CD4-positive, alpha-beta T cell treated with Interleukin-12 subunit alpha and Interleukin-12 subunit beta, for 1 hour (primary cell): ENCODE results near the gene HMGXB3.
"Not testable (repeated sequence)": the region's sequence is repeated elsewhere in the genome, so short reads cannot be mapped to it uniquely, and the experiment has no call there.

Source experiments
- DNase-seq: peaks from one replicate; pipeline ENCODE4 v3.0.0-alpha.2; 2020

Gene HMGXB3

DNA sequence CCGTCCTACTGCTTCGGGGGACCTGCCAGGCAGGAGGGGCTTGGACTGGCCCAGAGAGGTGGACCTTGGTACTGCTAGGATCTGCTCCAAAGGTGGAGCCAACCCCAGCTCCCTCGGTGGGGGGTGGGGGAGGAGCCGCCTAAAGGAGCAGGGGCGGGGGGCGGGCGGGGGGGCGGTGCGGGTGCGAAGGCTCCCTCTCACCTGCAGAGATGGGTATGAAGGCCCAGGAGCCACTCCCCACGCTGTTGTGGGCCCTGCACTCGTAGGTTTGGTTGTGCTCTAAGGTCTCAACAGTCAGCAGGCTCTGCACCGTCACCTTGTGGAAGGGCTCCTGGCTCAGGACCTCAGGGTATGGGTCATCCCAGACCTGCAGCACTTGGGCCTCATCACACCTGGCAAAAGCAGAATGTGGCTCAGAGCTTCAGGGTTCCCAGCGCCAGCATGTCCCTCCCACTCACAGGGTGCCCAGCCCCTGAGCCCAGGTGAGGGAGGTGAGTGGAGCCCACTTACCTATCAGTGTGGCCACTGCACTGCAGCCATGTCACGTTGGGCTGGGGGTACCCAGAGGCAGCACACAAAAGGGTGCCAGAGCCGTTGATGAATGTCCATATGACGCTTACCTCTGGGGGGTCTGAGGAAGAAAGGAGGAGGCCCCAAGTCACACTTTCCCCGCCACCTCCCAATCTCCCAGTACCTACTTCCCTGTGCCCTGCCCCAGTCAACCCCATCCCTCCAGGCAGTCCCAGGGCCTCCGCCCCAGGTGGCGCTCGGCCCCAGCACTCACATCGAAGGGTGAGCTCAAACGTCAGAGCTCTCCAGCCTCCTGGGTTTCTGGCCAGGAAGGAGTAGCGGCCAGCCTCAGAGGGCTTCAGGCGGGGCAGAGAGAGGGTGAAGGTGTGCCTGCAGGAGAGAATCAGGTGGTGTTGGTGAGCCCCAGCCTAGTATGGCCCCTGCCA, 69.4 kb downstream of the HMGXB3 start:
- DNase-seq: no peak

DNA sequence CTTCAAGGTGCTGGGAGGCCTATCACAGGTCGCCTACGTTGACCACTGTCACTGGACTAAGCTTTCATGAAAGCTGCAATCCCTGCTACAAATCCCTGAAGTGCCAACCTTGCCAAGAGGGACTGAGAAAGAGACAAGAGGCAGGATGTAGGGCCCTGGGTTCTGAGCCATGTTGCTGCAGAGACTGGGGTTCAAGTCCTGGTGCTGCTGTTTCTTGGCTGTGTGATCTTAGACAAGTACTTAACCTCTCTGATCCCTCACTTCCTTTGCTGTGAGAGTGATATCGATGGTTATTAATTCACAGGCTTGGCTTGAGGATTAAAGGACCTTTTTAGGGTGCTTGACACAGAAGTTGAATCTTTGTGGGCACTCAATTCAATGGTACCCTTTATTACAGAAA, 70.3 kb downstream of the HMGXB3 start:
- no peak for DNase-seq

DNA sequence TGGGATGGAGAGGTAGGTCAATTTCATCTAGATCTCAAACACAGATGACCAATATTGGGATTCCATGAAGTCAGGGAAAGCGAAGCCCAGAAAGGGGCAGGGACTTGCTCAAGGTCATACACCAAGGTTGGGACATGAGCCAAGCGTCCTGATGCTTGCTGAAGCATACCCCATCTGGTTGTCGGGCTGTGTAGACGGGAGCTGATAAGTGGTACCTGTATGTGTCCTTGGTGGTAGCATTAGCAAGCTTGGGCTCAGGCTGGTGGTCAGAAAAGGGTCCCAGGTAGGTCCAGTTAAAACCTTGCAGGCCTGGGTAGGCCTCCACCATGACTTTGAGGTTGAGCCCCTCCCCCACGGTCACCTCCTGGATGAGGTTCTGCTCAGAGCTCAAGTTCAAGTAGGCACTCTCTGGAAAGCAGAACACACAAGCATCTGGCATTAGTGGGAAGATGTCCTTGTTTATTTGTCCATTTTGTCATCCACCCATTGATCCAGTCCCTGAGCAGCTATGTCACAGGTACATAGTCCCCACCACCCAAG, 72.6 kb downstream of the HMGXB3 start:
- DNase-seq: no peak

DNA sequence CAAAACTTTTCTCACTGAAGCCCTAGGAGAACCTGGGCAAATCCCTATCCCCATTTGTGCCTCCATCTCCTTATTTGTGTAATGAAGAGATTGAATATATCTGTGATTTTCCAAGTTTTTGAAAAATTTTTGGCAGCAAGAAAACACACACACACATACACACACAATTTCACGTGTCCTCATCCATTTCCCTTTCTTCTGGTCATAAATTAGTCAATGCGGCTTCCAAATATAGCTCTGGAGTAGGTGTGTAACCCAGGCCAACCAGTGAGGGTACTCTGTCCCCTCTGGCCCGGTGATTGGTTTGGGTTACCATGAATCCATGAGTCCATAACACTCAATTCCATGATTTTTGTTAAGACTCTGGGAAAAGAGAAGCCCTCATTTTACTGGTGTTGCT, 73.1 kb downstream of the HMGXB3 start:
- DNase-seq: no peak

DNA sequence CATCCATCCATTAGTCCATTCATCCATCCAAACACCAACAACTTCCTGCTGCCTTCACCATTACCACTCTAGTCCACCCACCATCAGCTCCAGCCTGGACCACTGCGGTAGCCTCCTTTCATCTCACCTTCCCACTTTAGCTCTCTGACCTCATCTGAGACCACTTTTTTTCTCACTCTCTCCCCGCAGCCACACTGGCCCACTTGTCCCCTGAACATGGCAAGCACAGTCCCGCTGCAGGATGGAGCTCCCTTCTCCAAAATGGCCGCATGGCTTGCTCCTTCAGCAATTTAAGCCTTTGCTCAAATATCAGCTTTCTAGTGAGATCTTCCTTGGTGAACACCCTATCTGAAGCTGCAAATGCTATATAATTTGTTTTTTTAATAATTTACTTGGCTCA, 74.7 kb downstream of the HMGXB3 start:
- DNase-seq: no peak

DNA sequence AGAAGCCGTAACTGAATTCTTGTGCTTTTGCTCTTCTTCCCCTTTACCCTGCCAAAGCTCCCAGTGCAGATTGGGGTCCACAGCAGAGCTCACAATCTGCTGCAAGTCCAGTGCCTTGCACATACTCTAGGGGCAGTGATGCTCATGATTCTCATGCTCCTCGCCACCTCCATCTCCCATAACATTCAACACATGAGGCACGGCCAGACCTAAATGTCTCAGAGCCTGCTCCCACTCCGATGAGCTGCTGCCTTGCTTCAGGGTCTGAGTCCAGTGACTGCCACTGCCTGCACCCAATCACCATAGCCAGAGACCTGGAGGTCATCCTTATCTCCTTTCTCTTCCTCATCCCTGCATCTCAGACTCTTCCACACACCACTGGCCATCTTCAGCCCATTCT, 75.3 kb downstream of the HMGXB3 start:
- DNase-seq: no peak

DNA sequence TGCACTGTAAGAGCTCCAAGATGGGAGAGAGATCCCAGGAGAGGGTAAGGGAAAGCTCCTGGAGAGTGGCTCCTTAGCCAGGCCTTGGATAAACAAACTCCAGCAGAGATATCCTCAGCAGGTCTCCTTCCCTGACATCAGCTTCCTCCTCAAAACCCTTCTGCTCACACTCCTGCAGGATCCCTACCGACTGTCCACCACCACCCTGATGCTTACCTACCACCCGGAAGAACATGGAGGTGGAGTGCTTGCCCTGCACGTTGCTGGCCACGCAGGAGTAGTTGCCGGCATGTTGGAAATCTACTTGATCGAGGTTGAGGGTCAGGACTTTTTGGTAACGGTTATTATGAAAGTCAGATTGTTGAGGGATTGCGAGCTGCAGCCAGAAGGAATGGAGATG, 76.5 kb downstream of the HMGXB3 start:
- DNase-seq: no peak

DNA sequence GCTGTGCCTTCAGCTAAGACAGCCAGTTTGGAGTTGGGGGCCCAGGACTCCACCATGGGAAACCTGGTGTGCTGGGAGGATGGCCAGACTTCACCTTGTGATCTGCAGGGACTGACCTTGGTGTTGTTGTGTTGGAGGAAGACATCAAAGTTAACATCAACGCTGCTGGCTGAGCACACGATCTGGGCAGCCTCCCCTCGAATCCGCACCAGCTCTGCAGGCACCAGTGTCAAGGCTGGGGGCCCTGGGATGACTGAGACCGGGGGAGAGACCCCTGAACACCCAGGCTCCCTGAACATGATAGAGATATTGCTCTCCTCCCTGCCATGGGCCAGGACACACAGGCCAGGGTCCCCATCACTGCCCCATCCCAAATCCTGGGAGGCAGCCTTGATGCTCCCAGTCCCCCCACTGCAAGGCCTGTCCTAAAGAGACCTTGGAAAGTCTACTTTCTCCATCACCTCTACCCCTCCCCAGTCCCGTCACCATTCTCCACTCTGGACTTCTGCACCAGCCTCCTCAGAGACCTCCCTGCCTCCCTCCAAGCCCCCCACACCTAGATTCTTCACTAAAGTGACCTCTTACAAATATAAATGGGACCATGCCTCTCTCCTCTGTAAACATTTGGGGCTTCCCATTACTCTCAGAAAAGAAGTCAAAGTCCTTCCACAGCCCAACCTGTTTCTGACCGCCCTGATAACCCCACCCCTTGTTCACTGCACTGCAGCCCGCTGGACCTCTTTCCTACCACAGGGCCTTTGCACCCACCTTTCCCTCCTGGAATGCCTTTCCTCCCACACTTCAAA, 77.7 kb downstream of the HMGXB3 start:
- DNase-seq: no peak

DNA sequence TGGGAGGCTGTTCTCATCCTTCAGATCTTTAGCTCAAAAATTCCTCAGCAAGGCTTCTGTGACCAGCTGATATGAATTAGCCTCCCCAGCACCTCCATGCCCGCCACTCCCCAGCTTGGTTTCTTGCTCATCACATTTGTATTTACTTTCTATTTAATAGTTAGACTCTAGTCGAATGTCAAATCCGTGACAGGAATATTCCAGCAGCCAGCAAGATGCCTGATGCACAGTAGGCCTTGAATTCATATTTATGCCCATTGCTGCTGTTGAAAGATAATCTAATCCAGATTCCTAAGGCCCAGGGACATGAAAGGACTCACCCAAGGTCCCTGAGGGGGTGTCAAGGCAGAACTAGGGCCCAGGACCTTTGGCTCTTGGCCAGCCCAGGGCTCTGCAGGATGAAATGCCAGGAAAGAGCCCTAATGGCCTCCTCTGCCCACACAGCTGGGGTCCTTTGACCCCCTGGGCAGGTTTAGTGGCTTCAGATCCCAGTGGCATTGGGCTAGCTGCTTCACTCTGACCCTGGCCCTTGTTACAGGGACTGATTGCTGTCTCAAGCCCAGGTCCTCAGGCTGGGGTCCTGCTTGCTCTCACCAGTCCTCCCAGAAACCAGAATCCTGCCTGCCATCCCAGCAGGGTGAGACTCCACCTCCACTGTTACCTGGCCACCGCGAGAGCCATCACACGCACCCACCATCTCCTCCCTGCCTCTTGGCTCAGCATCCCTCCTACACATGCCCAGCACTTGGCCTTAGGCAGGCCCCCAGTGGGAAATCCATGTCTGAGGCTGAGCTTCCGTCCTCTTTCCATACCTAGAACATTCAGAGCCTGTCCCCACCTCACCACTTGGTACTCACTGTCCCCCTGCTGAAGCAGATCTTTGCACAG, 78.5 kb downstream of the HMGXB3 start:
- DNase-seq: no peak

DNA sequence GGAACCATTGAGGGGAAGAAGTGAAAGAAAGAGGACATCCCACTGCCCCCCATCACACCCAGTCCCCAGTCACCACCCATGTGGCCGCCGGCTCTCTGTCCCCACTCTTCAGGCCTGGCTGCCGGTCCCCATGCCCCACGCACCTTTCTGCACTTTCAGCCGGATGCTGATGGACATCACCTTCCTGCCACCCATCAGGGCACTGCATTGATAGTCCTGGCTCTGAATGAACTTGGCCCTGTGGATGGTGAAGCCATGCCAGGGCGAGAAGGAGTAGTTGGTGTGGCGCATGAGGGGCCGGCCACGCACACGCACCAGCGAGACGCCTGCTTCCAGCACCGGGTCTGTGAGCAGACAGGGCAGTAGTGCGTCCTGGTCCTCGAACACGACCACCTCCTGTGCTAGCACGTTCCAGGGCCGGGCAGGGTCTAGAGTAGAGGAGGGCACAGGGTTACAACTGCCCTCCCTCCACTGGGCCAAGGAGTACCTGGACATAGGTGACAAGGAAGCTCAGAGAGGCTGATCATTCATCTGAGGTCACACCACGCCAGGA, 79.4 kb downstream of the HMGXB3 start:
- no peak for DNase-seq

DNA sequence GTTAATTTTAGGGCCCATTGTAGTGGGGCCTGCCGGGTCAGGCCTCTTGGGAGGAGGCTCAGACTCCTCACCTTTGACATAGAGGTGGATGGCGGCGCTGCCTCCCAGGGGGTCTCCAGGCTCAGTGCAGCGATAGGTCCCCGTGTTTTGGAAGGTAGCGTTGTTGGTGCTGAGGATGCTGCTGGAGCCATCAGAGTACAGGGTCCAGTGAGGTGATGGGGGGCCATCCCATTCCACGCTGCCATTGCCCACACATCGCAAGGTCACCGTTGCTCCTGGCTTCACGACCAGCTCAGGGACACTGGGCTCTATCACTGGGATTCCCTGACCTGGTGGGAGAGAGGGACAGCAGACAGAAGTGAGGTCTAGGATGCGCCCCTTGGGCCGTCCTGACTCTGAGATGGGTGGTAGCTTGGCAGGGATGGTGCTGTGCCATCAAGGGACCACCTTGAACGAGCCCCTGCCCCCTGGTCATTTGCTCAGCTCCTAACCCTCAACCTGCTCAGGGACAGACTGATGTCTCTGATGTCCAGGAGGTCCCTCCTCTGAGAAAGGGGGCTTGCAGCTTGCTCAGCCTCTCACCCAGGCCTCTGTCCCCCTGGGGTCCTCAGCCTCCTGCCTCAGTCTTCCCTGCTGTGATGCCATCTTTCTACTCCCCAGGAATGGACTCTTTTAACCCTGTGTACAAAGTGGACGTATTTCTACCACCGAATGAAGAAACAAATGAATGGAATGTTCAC, 80.3 kb downstream of the HMGXB3 start:
- no peak for DNase-seq

DNA sequence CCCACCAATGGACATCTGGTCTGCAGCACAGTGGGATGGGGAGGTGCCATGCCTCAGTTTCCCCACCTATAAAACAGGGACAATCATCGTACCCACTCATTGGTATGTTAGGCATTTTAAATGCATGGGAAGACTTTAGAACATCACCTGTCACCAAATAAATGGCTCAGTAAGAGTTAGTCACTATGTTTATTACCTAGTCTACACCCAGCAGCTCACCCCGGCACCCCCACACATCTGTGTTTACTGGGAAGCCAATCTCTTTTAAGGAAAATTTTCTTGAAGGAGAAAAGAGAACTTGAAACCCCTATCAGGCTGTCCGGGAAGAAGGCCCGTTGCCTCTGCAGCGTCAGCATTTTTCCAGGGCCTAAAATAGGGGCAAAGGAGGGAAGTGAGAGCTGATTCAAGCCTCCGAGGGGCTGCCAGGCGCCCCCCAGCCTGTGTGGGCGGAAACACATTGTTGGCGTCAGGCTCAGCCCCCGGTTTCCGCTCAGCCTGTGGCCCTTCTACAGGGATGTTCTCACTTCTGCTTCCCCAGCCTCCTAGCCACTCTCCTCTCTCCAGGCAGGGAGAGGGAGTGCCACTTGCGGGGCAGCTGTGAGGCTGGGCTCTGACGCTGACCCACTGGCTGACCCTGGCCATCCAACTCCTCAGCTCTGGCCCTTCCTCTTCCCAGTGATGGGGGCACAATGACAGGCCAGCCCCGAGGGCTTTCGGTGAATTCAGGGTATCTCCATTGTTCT, 81.2 kb downstream of the HMGXB3 start:
- DNase-seq: peak; percentile 17

DNA sequence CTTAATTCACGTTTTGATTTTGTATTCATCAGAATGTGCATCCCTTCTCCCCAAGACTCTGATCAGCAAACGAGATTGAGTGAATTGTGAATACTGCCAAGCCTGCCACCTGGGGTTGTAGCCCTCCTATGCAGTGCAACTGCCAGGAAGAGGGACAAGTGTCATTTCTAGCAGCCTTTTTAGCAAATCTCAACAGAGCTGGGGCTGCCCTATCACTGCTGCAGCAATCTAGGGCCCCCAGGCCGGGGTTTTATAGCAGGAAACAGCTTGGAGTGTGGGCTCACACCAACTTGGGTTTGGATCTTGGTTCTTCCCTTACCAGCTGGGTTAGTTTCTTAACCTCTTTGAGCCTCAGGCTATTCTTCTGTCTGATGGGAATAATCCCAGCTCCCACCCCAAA, 81.8 kb downstream of the HMGXB3 start:
- no peak for DNase-seq

DNA sequence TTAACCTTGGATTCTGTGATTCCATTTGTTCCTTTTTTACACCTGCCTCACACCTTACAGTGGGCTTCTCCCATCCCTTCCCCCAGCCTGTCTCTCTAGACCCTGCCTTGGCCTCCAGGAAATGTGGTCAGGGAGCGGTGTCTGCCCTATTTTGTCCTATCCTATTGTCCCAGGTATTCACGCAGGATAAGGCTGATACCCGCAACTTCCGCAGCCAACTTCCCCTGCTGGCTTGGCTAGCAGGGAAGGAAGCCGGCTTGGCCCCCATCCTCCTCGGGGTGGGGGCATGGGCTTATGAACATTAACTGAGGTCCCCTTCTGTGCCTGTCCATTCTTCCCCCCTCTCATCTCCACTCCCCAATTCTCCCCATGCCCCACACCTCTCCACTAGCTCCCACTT, 82.3 kb downstream of the HMGXB3 start:
- no peak for DNase-seq

DNA sequence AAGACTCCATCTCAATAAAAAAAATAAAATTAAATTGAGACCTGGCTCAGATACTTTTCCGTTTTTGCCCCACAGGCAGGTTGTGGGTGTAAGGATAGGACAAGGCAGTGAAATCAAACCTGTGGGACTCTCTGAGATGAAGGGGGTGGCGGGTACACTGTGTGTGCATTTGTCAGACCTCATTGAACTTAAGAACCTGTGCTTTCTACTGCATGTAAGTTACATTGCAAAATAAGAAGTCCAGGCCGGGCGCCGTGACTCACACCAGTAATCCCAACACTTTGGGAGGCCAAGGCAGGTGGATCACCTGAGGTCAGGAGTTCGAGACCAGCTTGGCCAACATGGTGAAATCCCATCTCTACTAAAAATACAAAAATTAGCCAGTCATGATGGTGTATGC, 84.2 kb downstream of the HMGXB3 start:
- DNase-seq: not testable (repeated sequence)

DNA sequence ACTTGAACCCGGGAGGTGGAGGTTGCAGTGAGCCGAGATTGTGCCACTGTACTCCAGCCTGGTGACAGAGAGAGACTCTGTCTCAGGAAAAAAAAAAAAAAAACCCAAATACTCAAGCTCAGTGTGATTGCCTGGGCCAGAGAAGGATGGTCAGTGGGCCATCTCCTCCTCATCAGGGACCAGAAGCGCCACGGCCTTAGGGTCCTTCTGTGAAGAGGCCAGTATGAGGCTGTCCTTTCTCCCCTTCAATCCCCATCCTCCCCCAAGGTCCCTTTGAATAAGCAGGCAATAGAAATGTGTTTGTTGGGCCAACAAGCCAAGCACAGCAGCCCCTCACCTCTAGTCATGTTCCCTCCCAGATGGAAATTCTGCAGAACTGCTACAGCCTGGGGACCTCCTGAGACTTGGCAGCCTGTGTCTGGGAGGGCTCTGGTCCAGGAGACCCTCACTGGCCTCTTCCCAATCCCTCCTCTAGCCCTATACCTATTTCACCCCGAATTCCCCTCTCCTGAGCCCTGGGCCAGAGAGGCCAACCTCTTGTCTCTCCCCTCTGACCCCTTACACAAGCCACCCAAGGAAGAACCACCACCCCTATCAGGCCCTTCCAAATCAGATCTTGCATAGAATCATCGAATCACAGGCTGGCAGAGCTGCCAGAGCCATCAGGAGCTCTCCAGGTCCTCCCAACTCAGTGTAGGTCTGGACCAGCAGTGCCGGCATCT, 84.8 kb downstream of the HMGXB3 start:
- DNase-seq: no peak

DNA sequence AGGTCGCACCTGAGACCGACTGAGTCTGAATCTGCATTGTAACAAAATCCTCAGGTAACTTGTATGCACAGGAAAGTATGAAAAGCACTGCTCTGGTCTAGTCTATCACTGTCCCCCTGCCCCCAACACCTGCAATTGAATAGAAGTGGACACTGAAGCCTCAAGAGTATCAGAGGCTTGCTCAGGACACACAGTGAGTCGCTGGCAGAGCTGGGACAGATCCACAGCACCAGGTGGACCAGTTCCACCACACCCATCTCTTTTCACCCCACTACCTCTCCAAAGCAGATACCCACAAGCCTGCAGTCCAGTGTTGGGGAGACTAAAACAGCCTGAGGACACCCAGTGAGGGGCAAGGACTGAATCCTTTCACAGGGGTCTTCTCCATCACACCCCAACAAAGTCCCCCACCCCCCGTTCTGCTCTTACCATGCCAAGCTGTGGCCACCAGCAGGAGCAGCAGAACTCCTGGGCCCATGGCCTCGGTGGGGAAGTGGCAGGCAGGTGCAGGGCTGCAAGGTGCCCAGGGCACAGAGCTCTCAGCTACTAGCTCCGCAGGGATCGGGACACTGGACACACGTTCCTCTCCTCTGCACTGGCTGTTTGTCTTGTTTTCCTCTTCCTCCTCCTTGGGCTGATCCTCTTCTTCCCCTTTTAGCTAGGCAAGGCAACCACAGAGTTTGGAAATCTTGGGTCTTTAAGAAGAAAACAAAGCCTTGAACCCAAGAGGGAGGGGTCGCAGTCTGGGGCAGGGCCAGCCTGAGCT, 85.6 kb downstream of the HMGXB3 start, which contains the start of gene CSF1R:
TSS of gene CSF1R (minus strand) at position 605 of the 766 bp plus-strand sequence. CDS start at position 478, 127 bp downstream.
- DNase-seq: no peak

DNA sequence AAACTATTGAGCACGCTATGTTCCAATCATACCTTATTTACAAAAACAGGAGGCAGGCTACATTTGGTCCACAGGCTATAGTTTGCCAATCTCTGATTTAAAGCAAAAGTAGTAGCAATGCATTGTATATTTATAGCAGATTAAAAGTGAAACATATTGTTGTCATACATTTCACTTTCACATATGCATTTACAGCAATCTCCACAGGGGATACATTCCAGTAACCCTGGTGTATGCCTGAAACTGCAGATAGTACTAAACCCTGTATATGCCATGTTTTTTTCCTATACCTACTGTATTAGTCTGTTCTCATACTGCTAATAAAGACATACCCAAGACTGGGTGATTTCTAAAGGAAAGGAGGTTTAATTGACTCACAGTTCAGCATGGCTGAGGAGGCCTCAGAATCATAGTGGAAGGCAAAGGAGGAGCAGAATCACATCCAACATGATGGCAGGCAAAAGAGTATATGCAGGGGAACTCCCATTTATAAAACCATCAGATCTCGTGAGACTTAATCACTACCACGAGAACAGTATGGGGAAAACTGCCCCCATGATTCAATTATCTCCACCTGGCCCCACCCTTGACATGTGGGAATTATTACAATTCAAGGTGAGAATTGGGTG, 91.7 kb downstream of the HMGXB3 start:
- DNase-seq: no peak

DNA sequence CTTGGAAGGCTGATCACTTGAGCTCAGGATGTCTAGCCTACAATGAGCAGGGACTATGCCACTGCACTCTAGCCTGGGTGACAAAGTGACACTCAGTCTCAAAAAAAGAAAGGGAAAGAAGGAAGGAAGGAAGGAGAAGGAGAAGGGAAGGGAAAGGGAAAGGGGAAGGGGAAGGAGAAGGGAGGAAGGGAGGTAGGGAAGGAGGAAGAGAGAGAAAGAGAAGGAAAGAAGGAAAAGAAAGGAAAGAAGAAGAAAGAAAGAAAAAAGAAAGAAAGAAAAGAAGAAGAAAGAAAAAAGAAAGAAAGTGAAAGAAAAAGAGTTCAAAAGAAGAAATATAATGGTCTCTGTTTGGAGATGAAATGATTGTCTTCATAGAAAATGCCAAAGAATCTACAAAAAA, 96.6 kb downstream of the HMGXB3 start:
- DNase-seq: no peak
